Glutamatergic neuron (in vitro differentiated cells): Measurements from ENCODE around the gene RIC8B. TPM values are rescaled to one million over a fixed set of nuclear protein-coding genes. Genes with fewer than 3 reads are reported as not detected.

ENCODE experiments used
- DNase-seq: peaks from one replicate; pipeline ENCODE4 v3.0.0; 2022
- H3K27ac Mint-ChIP-seq: one replicate; pipeline ENCODE4 v1.8.0; 2020; ENCODE audit warnings: mild to moderate bottlenecking, mixed read lengths, inconsistent platforms; ENCODE audit not compliant: unreplicated experiment
- H3K27me3 Mint-ChIP-seq: one replicate; pipeline ENCODE4 v1.8.0; 2020; ENCODE audit warnings: mild to moderate bottlenecking, moderate library complexity, mixed read lengths, inconsistent platforms; ENCODE audit not compliant: unreplicated experiment
- H3K36me3 Mint-ChIP-seq: one replicate; pipeline ENCODE4 v1.8.0; 2020; ENCODE audit warnings: mild to moderate bottlenecking, mixed read lengths, inconsistent platforms; ENCODE audit not compliant: unreplicated experiment
- H3K4me1 Mint-ChIP-seq: one replicate; pipeline ENCODE4 v1.8.0; 2020; ENCODE audit warnings: mild to moderate bottlenecking, low read depth, mixed read lengths, inconsistent platforms; ENCODE audit not compliant: unreplicated experiment
- H3K4me3 Mint-ChIP-seq: one replicate; pipeline ENCODE4 v1.8.0; 2020; ENCODE audit warnings: mild to moderate bottlenecking, mixed read lengths, inconsistent platforms; ENCODE audit not compliant: unreplicated experiment
- H3K9me3 Mint-ChIP-seq: one replicate; pipeline ENCODE4 v1.8.0; 2020; ENCODE audit warnings: mild to moderate bottlenecking, moderate library complexity, mixed read lengths, inconsistent platforms; ENCODE audit not compliant: unreplicated experiment
- total RNA-seq: library from RNA; stranded (reverse); fragmentation: NEBNext Ultra II Directional; extraction: Animal tissue kit (Norgen Biotek cat#: 25700); gene quantifications from one replicate; pipeline ENCODE4 v1.2.1, GENCODE V29; 2021; ENCODE audit not compliant: unreplicated experiment
- TF ChIP-seq, protein P1 (sequence below): fragments of 200-600 bp; sonication (generic); IDR thresholded peaks from one replicate; pipeline ENCODE4 v1.5.0; 2021; ENCODE audit not compliant: partially characterized antibody, unreplicated experiment

The RIC8B gene
- total RNA-seq, 1 donor from 2014 or later: 21.3 TPM

DNA sequence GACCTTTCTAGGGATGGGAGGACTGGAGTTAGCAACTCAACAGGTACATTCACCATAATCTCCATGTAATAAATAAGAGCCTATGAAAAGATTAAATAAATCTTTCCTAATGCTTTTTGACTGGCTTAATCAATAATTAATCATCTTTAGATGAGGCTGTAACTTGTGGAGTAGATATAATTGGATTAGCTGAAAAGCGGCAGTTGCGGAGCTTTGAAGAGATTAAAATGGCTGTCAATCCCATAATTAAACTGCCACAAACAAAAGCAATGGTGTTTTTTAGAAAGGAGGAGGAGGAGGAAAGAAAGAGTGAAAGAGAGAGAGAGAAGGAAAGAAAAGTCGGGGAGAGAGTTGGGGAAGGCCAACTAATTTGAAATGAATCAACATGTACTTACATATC is 110.5 kb downstream of the RIC8B start:
- H3K9me3 Mint-ChIP-seq: peaks cover 2% of the 10 kb centered on the region

DNA sequence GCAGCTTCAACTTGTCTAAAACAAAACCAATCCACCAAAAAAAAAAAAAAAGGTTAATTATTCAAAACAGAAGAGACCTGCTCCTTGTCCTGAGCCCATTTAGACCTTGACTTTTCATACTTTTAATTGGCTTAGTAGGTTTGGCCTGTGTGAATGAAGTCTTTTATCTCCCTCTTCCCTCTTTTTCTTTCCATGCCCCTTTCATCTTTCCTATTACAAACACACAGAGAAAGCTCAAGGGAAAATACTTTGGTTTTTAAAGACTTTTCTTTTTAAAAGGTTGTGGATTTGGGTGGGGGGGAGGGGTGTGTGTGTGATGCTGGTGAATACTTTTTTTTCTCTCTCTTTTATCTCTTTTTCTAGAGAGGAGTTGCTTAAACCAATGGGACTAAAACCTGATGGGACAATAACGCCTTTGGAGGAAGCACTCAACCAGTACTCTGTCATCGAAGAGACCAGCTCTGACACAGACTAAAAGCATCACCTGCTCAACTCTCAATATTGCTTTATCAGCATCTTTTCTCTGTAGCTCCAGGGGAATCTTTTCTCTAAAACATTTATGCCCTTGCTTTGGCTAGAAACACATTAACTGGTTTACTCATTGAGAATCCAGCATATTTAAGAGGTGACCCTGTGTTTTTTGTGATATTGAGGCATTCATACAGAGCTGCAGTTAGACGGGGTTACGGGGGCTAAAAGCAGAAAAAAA is 111.2 kb downstream of the RIC8B start:
- Mint-ChIP-seq H3K4me3 (no peak overlapping the region), H3K9me3 (peaks cover 2% of the 10 kb centered on the region), H3K36me3 (no peaks in the 10 kb centered on the region), H3K27me3 (no peaks in the 10 kb centered on the region), H3K4me1 (no peaks in the 10 kb centered on the region), H3K27ac (no peak overlapping the region)
- TF ChIP-seq, protein P1, sequence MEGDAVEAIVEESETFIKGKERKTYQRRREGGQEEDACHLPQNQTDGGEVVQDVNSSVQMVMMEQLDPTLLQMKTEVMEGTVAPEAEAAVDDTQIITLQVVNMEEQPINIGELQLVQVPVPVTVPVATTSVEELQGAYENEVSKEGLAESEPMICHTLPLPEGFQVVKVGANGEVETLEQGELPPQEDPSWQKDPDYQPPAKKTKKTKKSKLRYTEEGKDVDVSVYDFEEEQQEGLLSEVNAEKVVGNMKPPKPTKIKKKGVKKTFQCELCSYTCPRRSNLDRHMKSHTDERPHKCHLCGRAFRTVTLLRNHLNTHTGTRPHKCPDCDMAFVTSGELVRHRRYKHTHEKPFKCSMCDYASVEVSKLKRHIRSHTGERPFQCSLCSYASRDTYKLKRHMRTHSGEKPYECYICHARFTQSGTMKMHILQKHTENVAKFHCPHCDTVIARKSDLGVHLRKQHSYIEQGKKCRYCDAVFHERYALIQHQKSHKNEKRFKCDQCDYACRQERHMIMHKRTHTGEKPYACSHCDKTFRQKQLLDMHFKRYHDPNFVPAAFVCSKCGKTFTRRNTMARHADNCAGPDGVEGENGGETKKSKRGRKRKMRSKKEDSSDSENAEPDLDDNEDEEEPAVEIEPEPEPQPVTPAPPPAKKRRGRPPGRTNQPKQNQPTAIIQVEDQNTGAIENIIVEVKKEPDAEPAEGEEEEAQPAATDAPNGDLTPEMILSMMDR: no peak
- DNase-seq: no peak

More for the DNA sequence above, 110.5 kb downstream of the RIC8B start:
- H3K4me3 Mint-ChIP-seq: no peak overlapping the region
- TF ChIP-seq, protein P1: no peak
- H3K27ac Mint-ChIP-seq: no peak overlapping the region
- H3K27me3 Mint-ChIP-seq: no peaks in the 10 kb centered on the region
- no peak for DNase-seq
- no peaks in the 10 kb centered on the region for H3K4me1 Mint-ChIP-seq
- H3K36me3 Mint-ChIP-seq: no peaks in the 10 kb centered on the region

DNA sequence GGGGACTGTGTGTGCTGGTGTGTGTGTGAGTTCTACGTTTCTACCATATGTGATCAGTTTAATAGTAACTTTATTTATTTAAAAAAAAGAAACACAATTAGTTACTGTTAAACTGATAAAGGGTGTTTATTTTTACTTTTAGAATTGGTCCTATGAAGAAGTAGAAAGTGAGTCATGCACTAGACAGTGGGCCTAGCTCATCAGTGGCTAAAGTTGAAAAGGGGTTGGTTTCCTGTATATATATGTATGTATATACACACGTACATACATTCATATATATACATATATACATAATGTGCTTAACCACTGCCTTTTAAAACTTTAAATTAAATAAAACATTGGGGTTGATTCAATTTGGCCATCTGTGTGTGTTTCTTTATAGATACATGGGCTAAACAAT is 112.5 kb downstream of the RIC8B start:
- H3K27me3 Mint-ChIP-seq: no peaks in the 10 kb centered on the region
- H3K9me3 Mint-ChIP-seq: peaks cover 2% of the 10 kb centered on the region
- no peak for DNase-seq
- no peaks in the 10 kb centered on the region for H3K4me1 Mint-ChIP-seq
- TF ChIP-seq, protein P1: no peak
- no peak overlapping the region for H3K27ac Mint-ChIP-seq
- no peaks in the 10 kb centered on the region for H3K36me3 Mint-ChIP-seq
- no peak overlapping the region for H3K4me3 Mint-ChIP-seq

DNA sequence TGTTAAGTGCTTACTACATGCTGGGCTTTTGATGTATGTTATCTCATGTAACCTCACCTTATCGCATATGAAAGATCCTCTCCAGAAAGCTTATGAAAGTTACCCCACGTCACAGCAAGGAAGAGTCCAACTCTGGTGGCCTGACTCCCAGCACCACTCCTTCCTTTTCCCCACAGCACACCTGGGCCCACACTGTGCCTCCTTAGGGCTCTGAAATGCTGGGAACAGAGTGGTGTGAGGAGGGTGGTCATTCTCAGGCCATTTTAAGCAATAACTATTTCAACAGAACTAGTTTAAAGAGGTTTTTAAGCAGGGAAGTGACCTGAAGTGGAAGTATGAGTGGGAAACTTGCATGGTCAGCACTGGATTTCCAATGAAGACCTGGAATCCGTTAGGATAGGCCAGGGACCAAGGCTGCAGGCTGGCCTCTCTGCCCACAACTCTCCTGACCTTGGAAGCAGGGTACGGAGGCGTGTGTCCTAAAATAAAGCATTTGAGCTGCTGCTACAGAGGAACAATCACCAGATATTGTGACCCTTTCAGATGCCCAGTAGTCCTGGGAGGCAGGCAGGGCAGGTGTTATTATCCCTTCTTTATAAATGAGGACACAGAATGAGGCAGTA is 114.0 kb downstream of the RIC8B start:
- Mint-ChIP-seq H3K27me3 (peaks cover 4% of the 10 kb centered on the region), H3K4me1 (no peaks in the 10 kb centered on the region), H3K27ac (no peak overlapping the region), H3K4me3 (no peak overlapping the region), H3K9me3 (peaks cover 2% of the 10 kb centered on the region), H3K36me3 (peaks cover 5% of the 10 kb centered on the region)
- TF ChIP-seq, protein P1: no peak
- DNase-seq: no peak

DNA sequence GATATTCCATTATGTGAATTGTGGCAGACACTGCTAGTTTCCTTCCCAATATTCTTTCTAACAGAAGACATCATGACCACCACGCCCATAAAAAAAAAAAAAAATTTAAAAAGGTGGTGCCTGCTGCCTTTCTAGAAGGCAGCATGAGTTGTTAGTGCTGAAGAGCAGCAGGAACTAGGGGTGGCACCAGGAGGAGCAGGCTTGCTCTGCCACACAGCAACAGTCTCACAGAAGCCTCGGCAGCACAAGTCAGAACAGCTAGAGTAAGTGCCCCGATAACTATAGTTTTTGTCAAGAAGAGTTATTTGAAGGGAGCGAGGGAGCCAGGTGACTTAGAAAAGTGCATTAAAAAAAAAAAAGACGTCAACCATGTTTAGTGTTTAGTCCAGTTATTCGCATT is 114.8 kb downstream of the RIC8B start:
- no peaks in the 10 kb centered on the region for H3K4me1 Mint-ChIP-seq
- TF ChIP-seq, protein P1: no peak
- no peak for DNase-seq
- H3K4me3 Mint-ChIP-seq: no peak overlapping the region
- peaks cover 4% of the 10 kb centered on the region for H3K27me3 Mint-ChIP-seq
- peaks cover 5% of the 10 kb centered on the region for H3K36me3 Mint-ChIP-seq
- peaks cover 2% of the 10 kb centered on the region for H3K9me3 Mint-ChIP-seq
- H3K27ac Mint-ChIP-seq: no peak overlapping the region
